ENCODE data around the gene DZIP3. TPM values are rescaled to one million over a fixed set of nuclear protein-coding genes. Genes with fewer than 3 reads are reported as not detected.

Gene DZIP3
- total and polyA plus RNA-seq, 2 experiments from 2014 or later = 28.7 to 32.0 TPM

- no peak for DNase-seq (ENCODE audit: low spot score)
- H3K27me3 ChIP-seq (ENCODE audit: insufficient read depth) = no peaks in the 10 kb centered on the region
- H3K27ac ChIP-seq (ENCODE audit: low read depth) = no peak overlapping the region
- no peaks in the 10 kb centered on the region for H3K4me1 Mint-ChIP-seq
- TF ChIP-seq STAT1 (IDR thresholded peaks at IDR 0.05; ENCODE audit: unreplicated experiment) = no peak
- no peak for TF ChIP-seq EZH2phosphoT487 (IDR thresholded peaks at IDR 0.05; ENCODE audit: unreplicated experiment)
- TF ChIP-seq ZNF331 (CRISPR knock-in tag; IDR thresholded peaks at IDR 0.05; ENCODE audit: low read depth) = no peak
- no peak for TF ChIP-seq ZNF114 (CRISPR knock-in tag; IDR thresholded peaks at IDR 0.05)
- TF ChIP-seq ETS1 (IDR thresholded peaks at IDR 0.05) = no peak
- TF ChIP-seq REST (IDR thresholded peaks at IDR 0.05; ENCODE audit: unreplicated experiment) = no peak
- no peak for TF ChIP-seq EZH2 (IDR thresholded peaks at IDR 0.05; ENCODE audit: low read depth, unreplicated experiment)
- no peak for TF ChIP-seq CTCF (conservative IDR thresholded peaks at IDR 0.05; ENCODE audit: low read depth in 2 of 2)
- no peak for TF ChIP-seq POLR2AphosphoS5 (IDR thresholded peaks at IDR 0.05; ENCODE audit: low read depth)
- no peak for TF ChIP-seq ZNF462 (CRISPR knock-in tag; IDR thresholded peaks at IDR 0.05)
- no peak for TF ChIP-seq CREB1 (CRISPR knock-in tag; IDR thresholded peaks at IDR 0.05; ENCODE audit: low read depth)
- TF ChIP-seq JUNB (IDR thresholded peaks at IDR 0.05; ENCODE audit: unreplicated experiment) = no peak
- no peak for TF ChIP-seq NANOG (IDR thresholded peaks at IDR 0.05; ENCODE audit: borderline replicate concordance)
- no peak overlapping the region for H3K4me3 Mint-ChIP-seq
- H3K4me1 ChIP-seq (ENCODE audit: insufficient read depth) = no peaks in the 10 kb centered on the region
- H3K9me3 Mint-ChIP-seq = no peaks in the 10 kb centered on the region; the same call in 2 of the 3 replicates
- H3K27me3 Mint-ChIP-seq (ENCODE audit: insufficient read depth, low read depth, poor library complexity) = no peaks in the 10 kb centered on the region
- H4K20me1 ChIP-seq (replicated peaks; ENCODE audit: insufficient read depth) = no peaks in the 10 kb centered on the region
- H3K79me2 ChIP-seq (replicated peaks; ENCODE audit: insufficient read depth) = no peaks in the 10 kb centered on the region
- H2AFZ ChIP-seq = no peak overlapping the region
- no peak for ATAC-seq
- no peaks in the 10 kb centered on the region for H3F3A ChIP-seq (replicated peaks; ENCODE audit: low read depth)
- no peak overlapping the region for H3K4me2 ChIP-seq
- H3K4me3 ChIP-seq = no peak overlapping the region
- no peaks in the 10 kb centered on the region; the same call in 1 of the 2 replicates for H3K36me3 ChIP-seq (ENCODE audit: insufficient read depth)
- peaks cover 8% of the 10 kb centered on the region; the same call in 2 of the 3 replicates for H3K36me3 Mint-ChIP-seq (ENCODE audit: low read depth)
- H3K27ac Mint-ChIP-seq = no peak overlapping the region
- H3K9me2 ChIP-seq (ENCODE audit: insufficient read depth) = no peaks in the 10 kb centered on the region
Observed at GRCh38 chr3:108629974-108630373, 40.5 kb downstream of the DZIP3 start.
